ENCODE data around the gene RXFP1. TPM values are rescaled to one million over a fixed set of nuclear protein-coding genes. Genes with fewer than 3 reads are reported as not detected.

Gene RXFP1
- total RNA-seq, 2 donors from 2014 or later, result not detected

DNA sequence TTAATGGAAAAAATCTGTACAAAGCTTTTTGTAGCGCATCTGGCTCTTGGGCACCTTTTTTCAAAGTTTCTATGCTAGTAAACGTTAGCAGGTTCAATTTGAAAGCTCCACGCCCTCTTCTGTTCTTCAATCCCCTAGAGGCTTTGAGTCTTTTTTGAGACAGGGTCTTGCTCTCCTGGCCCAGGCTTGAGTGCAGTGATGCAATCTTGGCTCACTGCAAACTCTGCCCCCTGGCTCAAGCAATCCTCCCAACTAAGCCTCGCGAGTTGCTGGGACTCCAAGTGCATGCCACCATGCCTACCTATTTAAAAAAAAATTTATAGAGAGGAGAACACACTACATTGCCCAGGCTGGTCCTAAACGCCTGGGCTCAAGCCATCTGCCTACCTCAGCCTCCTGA lies 9.2 kb downstream of the RXFP1 start:
- H3K27ac Mint-ChIP-seq, result no peak overlapping the region
- no peaks in the 10 kb centered on the region for H3K9me3 ChIP-seq (ENCODE audit: control insufficient read depth, low read length, poor library complexity, severe bottlenecking)
- DNase-seq (no peak), ATAC-seq (no peak)
- H3K4me1 Mint-ChIP-seq, result no peaks in the 10 kb centered on the region
- H3K4me3 Mint-ChIP-seq, result no peak overlapping the region
- H3K27me3 Mint-ChIP-seq, result peaks cover 15% of the 10 kb centered on the region
- peaks cover 2% of the 10 kb centered on the region for H3K36me3 Mint-ChIP-seq (ENCODE audit: low read depth)

DNA sequence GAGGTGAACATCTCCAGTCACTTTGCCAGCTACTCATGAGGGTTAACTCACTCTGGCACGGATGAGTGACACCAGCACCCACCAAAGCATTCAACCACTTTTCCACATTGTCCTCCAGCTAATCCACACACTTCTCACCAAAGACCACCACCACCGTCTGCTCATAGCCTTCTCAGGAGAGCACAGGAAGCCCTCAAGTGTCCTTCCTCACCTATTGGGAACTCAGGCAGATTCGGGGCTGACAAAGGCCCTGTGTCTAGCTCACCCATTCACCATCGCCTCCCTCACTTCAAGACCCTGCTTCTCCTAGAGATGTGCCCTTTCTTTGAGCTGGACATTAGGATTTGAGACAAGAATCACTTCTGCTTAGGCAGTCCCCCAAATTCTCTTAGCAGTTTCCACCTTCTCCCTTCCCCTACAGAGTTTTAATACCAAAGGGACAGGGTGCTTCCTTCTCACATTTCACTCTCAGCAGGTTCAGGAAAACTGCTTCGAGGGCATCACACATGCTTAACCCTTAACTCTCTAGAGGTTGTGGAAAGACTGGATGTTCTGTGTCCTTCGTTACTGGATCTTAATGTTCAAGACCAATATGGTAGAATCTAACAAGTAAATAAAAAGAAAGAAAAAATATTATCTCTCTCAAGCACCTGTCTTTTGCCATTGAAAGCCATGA lies 11.0 kb downstream of the RXFP1 start:
- no peaks in the 10 kb centered on the region for H3K4me1 Mint-ChIP-seq
- no peak for ATAC-seq
- DNase-seq, result no peak
- H3K27ac Mint-ChIP-seq, result no peak overlapping the region
- no peaks in the 10 kb centered on the region for H3K9me3 ChIP-seq (ENCODE audit: control insufficient read depth, low read length, poor library complexity, severe bottlenecking)
- peaks cover 2% of the 10 kb centered on the region for H3K36me3 Mint-ChIP-seq (ENCODE audit: low read depth)
- H3K27me3 Mint-ChIP-seq, result peaks cover 15% of the 10 kb centered on the region
- H3K4me3 Mint-ChIP-seq, result no peak overlapping the region

DNA sequence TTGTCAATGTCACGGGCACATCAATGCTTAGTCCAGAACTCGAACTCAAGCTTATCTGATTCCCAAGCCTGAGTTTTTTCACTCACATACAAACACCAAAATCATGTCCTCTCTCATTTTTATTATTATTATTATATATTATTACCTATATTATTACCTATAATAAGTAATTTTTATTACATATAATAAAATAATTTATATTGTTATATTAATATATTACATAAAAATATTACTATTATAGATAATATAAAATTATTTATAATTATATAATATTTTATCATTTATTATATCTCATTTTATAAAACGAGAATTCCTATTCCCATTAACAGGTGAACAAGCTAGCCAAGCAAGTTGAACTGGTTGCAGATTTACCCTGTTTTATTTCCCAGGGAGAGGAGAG lies 13.0 kb downstream of the RXFP1 start:
- H3K27ac Mint-ChIP-seq, result no peak overlapping the region
- ATAC-seq, result no peak
- peaks cover 20% of the 10 kb centered on the region for H3K27me3 Mint-ChIP-seq
- H3K4me3 Mint-ChIP-seq, result no peak overlapping the region
- DNase-seq, result no peak
- peaks cover 2% of the 10 kb centered on the region for H3K36me3 Mint-ChIP-seq (ENCODE audit: low read depth)
- H3K9me3 ChIP-seq (ENCODE audit: control insufficient read depth, low read length, poor library complexity, severe bottlenecking), result no peaks in the 10 kb centered on the region
- peaks cover 3% of the 10 kb centered on the region for H3K4me1 Mint-ChIP-seq

DNA sequence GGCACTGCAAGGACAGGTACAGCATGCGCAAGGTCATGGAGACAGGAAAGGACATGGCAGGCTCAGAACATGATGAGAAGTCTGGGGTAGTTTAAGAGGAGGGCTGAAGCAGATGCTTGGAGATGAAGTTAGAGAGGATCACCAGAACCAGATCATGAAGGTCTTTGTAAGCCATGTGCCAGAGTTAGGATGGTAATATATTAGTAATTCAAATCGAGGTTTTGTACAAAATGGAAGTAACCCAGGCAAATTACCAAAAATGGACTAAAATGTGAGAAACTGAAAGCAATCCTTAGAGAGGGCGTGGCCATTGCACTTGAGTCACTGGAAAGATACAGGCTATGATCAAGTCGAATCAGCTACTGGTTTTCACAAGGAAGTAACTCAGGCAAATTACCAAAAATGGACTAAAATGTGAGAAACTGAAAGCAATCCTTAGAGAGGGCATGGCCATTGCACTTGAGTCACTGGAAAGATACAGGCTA lies 13.5 kb downstream of the RXFP1 start:
- Mint-ChIP-seq H3K27me3 (peaks cover 19% of the 10 kb centered on the region), H3K4me3 (no peak overlapping the region), H3K36me3 (ENCODE audit: low read depth) (peaks cover 2% of the 10 kb centered on the region), H3K4me1 (peaks cover 3% of the 10 kb centered on the region), H3K27ac (no peak overlapping the region)
- no peak for ATAC-seq
- DNase-seq, result no peak
- no peaks in the 10 kb centered on the region for H3K9me3 ChIP-seq (ENCODE audit: control insufficient read depth, low read length, poor library complexity, severe bottlenecking)

DNA sequence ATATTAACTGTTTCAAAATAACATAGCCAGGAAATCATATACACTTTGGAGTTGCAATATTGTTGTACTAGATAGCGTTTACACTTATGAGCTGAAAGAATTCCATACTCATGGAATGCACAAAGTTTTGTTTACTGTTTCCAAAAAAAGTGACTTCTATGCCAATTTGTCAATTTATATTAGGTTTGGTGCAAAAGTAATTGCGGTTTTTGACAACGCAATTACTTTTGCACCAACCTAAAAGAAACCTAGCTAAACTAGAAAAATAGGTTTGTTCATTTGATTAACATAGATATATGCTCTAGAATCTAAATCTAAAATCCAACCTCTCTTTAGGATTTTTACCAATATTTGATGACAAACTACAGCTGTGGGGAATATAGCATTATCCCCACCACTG lies 15.2 kb downstream of the RXFP1 start:
- Mint-ChIP-seq H3K27ac (no peak overlapping the region), H3K4me1 (peaks cover 3% of the 10 kb centered on the region), H3K4me3 (no peak overlapping the region), H3K27me3 (peaks cover 10% of the 10 kb centered on the region), H3K36me3 (ENCODE audit: low read depth) (peaks cover 2% of the 10 kb centered on the region)
- H3K9me3 ChIP-seq (ENCODE audit: control insufficient read depth, low read length, poor library complexity, severe bottlenecking), result no peaks in the 10 kb centered on the region
- DNase-seq (no peak), ATAC-seq (no peak)

DNA sequence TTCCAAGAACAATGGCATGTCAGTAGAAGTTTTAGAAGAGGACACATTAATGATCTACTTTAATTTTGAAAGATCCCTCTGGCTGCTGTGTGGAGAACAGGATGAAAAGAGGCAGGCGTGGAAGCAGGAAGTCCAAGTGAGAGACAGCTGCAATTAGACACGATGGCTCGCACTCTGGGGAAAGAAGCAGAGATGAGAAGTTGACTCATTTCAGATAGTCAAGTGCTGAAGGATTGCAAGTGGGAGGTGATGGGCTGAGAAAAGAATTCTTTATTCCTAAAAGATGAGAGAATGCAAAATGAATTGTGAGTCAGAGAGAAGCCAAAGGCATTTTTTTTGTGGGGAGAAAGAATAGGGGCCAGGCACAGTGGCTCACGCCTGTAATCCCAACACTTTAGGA lies 16.5 kb downstream of the RXFP1 start:
- Mint-ChIP-seq H3K27me3 (peaks cover 5% of the 10 kb centered on the region), H3K4me1 (peaks cover 3% of the 10 kb centered on the region), H3K36me3 (ENCODE audit: low read depth) (peaks cover 2% of the 10 kb centered on the region), H3K4me3 (no peak overlapping the region), H3K27ac (no peak overlapping the region)
- H3K9me3 ChIP-seq (ENCODE audit: control insufficient read depth, low read length, poor library complexity, severe bottlenecking), result no peaks in the 10 kb centered on the region
- DNase-seq, result no peak
- ATAC-seq, result no peak

DNA sequence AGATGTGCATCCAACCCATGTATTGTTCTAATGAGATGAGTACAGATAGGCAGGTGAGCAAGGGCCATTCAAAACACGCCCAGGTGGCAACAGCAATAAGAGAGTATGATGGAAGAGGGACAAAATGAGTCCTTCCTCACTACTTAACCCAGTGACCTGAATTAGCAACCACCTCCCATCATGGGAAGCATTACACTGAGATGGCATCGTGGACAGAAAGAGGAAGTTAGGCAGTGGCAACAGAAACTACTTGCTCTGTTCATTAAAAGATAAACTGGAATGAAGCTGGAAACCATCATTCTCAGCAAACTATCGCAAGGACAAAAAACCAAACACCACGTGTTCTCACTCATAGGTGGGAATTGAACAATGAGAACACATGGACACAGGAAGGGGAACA lies 17.2 kb downstream of the RXFP1 start:
- H3K4me3 Mint-ChIP-seq, result no peak overlapping the region
- ATAC-seq, result no peak

DNA sequence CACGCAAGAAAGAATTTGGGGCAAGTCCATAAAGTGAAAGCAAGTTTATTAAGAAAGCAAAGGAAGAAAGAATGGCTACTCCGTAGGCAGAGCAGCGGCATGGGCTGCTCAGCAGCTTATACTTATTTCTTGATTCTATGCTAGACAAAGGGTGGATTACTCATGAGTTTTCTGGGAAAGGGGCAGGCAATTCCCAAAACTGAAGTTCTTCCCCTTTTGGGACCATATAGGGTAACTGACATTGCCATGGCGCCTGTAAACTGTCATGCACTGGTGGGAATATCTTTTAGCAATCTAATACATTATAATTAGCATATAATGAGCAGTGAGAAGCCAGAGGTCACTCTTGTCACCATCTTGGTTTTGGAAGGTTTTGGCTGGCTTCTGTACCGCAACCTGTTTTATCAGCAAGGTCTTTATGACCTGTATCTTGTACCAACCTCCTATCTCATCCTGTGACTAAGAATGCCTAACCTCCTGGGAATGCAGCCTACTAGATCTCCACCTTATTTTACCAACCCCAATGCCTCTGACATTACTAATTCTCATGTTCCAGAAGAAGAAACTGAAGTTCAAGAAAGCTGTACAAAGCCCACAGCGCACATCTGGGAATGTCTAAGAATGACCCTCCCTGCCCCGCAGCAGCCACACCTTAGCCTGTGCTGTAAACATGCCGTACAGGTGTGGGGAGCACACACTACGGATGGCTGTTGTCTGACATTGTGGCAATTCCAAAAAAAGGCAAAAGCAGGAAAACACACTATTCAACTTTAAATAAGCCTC lies 18.6 kb downstream of the RXFP1 start:
- Mint-ChIP-seq H3K27ac (no peak overlapping the region), H3K27me3 (peaks cover 5% of the 10 kb centered on the region)
- ATAC-seq, result no peak

More for the DNA sequence above, 17.2 kb downstream of the RXFP1 start:
- H3K36me3 Mint-ChIP-seq (ENCODE audit: low read depth), result peaks cover 2% of the 10 kb centered on the region
- no peaks in the 10 kb centered on the region for H3K9me3 ChIP-seq (ENCODE audit: control insufficient read depth, low read length, poor library complexity, severe bottlenecking)
- no peak overlapping the region for H3K27ac Mint-ChIP-seq
- peaks cover 3% of the 10 kb centered on the region for H3K4me1 Mint-ChIP-seq
- peaks cover 5% of the 10 kb centered on the region for H3K27me3 Mint-ChIP-seq
- DNase-seq, result no peak

DNA sequence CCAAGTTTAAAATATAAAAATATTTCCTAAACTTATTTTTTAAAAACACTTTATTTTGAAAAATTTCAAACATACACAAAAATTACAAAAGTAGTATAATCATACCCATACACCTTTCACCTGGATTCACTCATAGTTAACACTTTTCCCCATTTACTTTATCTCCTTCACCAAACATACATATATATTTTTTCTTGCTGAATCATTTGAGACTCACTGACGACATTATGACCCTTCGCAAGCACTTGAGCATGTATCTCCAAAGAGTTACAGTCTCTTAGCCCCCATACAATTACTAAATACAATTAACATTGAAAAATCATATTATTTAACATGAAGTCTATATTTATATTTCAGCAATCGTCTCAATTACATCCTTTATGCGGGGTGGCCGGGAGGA lies 19.8 kb downstream of the RXFP1 start:
- Mint-ChIP-seq H3K27ac (no peak overlapping the region), H3K27me3 (peaks cover 5% of the 10 kb centered on the region), H3K36me3 (ENCODE audit: low read depth) (no peaks in the 10 kb centered on the region), H3K4me1 (peaks cover 3% of the 10 kb centered on the region), H3K4me3 (no peak overlapping the region)
- ATAC-seq (no peak), DNase-seq (no peak)
- no peaks in the 10 kb centered on the region for H3K9me3 ChIP-seq (ENCODE audit: control insufficient read depth, low read length, poor library complexity, severe bottlenecking)

More for the DNA sequence above, 18.6 kb downstream of the RXFP1 start:
- H3K4me1 Mint-ChIP-seq, result peaks cover 3% of the 10 kb centered on the region
- H3K36me3 Mint-ChIP-seq (ENCODE audit: low read depth), result no peaks in the 10 kb centered on the region
- no peak overlapping the region for H3K4me3 Mint-ChIP-seq
- no peak for DNase-seq
- H3K9me3 ChIP-seq (ENCODE audit: control insufficient read depth, low read length, poor library complexity, severe bottlenecking), result no peaks in the 10 kb centered on the region

DNA sequence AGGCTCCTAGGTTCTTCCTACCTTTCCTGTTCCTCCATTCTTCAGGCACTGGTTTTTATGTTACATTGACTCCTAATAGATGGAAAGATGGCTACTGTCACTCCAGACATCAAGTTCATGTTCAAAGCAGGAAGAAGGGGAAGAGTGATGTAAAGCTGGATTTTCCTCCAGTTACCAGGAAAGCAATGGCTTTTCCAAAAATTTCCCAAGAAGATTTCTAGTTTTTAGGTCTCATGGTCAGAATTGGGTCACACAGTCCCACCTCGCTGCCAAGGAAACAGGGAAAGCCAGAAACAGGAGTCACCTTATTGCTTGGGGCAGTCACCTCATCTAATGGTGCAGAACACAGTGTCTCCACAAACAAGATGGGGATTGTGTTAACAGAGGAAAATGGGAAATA lies 21.5 kb downstream of the RXFP1 start:
- Mint-ChIP-seq H3K27ac (no peak overlapping the region), H3K27me3 (peaks cover 1% of the 10 kb centered on the region), H3K4me1 (peaks cover 3% of the 10 kb centered on the region), H3K36me3 (ENCODE audit: low read depth) (no peaks in the 10 kb centered on the region), H3K4me3 (no peak overlapping the region)
- H3K9me3 ChIP-seq (ENCODE audit: control insufficient read depth, low read length, poor library complexity, severe bottlenecking), result no peaks in the 10 kb centered on the region
- no peak for ATAC-seq
- no peak for DNase-seq

DNA sequence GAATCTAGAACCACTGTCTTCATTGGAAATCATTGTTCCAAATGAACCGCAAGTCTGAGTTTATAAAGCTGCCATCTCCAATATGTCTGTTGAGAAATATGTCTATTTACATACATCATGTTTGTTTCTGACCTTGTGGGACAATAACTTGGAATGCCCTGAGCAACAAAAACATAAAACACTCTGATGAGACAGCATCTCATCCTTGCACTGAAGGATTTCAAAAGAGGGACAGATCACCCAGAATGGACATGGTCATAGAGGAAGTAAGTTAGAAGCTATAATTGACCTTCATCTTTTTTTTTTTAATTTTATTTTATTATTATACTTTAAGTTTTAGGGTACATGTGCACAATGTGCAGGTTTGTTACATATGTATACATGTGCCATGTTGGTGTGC lies 22.5 kb downstream of the RXFP1 start:
- Mint-ChIP-seq H3K4me1 (no peaks in the 10 kb centered on the region), H3K27ac (no peak overlapping the region), H3K36me3 (ENCODE audit: low read depth) (no peaks in the 10 kb centered on the region), H3K4me3 (no peak overlapping the region), H3K27me3 (no peaks in the 10 kb centered on the region)
- H3K9me3 ChIP-seq (ENCODE audit: control insufficient read depth, low read length, poor library complexity, severe bottlenecking), result no peaks in the 10 kb centered on the region
- ATAC-seq (no peak), DNase-seq (no peak)

DNA sequence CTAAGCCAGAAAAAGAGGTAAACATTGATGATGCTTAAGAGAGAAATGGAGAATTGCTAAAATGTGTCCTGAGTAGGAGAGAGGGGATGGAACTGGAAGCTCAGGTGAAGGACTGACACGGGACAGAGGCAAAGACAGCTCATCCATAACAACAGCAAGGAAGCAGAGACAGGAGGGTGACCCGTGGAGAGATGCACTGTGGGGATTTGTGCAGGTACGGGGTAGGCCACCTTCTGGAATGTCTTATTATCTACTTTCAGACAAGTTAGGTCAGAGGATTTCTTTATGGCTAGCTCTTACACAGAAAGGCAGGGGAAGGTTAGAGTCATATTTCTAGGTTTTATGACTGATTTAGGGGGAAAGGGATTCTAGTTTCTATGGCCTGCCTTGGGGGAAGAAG lies 31.7 kb downstream of the RXFP1 start:
- Mint-ChIP-seq H3K4me3 (no peak overlapping the region), H3K4me1 (no peaks in the 10 kb centered on the region), H3K27me3 (peaks cover 36% of the 10 kb centered on the region), H3K36me3 (ENCODE audit: low read depth) (peaks cover 2% of the 10 kb centered on the region), H3K27ac (no peak overlapping the region)
- ATAC-seq, result no peak
- DNase-seq, result no peak
- H3K9me3 ChIP-seq (ENCODE audit: control insufficient read depth, low read length, poor library complexity, severe bottlenecking), result no peaks in the 10 kb centered on the region

DNA sequence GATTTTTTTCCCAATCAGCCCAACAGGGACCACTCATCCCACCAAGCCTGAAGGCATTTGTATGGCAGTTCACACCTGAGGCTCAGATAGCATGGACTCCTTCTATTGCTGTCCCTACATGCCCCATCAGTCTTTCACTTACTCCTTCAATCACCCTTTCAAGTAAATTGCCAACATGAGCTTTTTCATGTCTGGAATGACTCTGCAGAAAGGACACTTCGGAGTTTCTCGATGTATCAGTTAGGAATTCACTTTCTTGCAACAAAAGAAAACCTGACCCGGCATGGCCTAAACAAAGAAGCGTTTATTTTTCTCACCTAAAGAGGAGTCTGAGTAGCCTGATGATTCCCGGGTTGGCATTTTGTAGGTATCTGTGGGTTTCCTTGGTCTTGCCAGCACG lies 38.6 kb downstream of the RXFP1 start:
- DNase-seq (no peak), ATAC-seq (no peak)
- Mint-ChIP-seq H3K27me3 (peaks cover 19% of the 10 kb centered on the region), H3K36me3 (ENCODE audit: low read depth) (no peaks in the 10 kb centered on the region), H3K4me1 (no peaks in the 10 kb centered on the region), H3K4me3 (no peak overlapping the region), H3K27ac (no peak overlapping the region)
- H3K9me3 ChIP-seq (ENCODE audit: control insufficient read depth, low read length, poor library complexity, severe bottlenecking), result no peaks in the 10 kb centered on the region

DNA sequence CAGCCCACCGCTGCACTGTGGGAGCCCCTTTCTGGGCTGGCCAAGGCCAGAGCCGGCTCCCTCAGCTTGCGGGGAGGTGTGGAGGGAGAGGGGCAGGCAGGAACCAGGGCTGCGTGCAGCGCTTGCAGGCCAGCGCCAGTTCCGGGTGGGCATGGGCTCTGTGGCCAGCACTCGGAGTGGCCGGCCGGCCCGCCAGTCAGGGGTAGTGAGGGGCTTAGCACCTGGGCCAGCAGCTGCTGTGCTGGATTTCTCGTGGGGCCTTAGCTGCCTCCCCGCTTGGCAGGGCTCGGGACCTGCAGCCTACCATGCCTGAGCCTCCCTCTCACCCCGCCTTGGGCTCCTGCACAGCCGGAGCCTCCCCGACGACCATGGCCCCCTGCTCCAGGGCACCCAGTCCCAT lies 45.2 kb downstream of the RXFP1 start:
- ATAC-seq (no peak), DNase-seq (no peak)
- Mint-ChIP-seq H3K4me1 (no peaks in the 10 kb centered on the region), H3K36me3 (ENCODE audit: low read depth) (no peaks in the 10 kb centered on the region), H3K4me3 (no peak overlapping the region), H3K27ac (no peak overlapping the region), H3K27me3 (peaks cover 10% of the 10 kb centered on the region)
- no peaks in the 10 kb centered on the region for H3K9me3 ChIP-seq (ENCODE audit: control insufficient read depth, low read length, poor library complexity, severe bottlenecking)
